HCT116 (cell line): ENCODE data around the gene ADD3. TPM values are rescaled to one million over a fixed set of nuclear protein-coding genes. Genes with fewer than 3 reads are reported as not detected.

Source experiments
- ATAC-seq: fragments of 200-7000 bp; cut with Tn5 transposase; 2 replicates; pipeline ENCODE4 v1.9.1; 2020; ENCODE audit warnings: mild to moderate bottlenecking, moderate library complexity
- BruUV-seq: library from RNA; stranded (reverse); fragments of 400-500 nt; replicated peaks from 2 replicates; lab custom pipeline; 2021; lab: Mats Ljungman, UMichigan
- CTCF ChIA-PET: fragments of 300-600 bp; sonication (Branson Sonifier 250); formaldehyde crosslinking; loops from one replicate; lab custom pipeline; 2021; ENCODE audit warnings: antibody characterized with exemption; lab: Charles Lee
- POLR2A ChIA-PET: fragments of 300-600, 350-600 bp; sonication (Branson Sonifier 250); formaldehyde crosslinking; loops from one replicate; lab custom pipeline; 2021; ENCODE audit warnings: antibody characterized with exemption; lab: Charles Lee
- RAD21 ChIA-PET, 2 experiments: fragments of 300-600 bp; sonication (Branson Sonifier 250); formaldehyde crosslinking; loops; one replicate each; lab custom pipeline; 2023; ENCODE audit warnings: low total read pairs in 2 of 2; ENCODE audit not compliant: uncharacterized antibody in 2 of 2, unreplicated experiment in 2 of 2, low non-redundant PET in 1 of 2; lab: Charles Lee
- DNase-seq: peaks from one replicate; pipeline ENCODE4 v3.0.0-alpha.2; 2010; ENCODE audit warnings: low read depth, low spot score
- H2AFZ ChIP-seq: fragments of 200-600 bp; shearing (Covaris generic), sonication (generic); 2 replicates; pipeline ENCODE4 v1.6.1; 2017; ENCODE audit warnings: low read depth, mixed run types, mixed read lengths, antibody characterized with exemption, low read length; ENCODE audit not compliant: poor library complexity, severe bottlenecking
- H3K27ac ChIP-seq: 2 replicates; pipeline ENCODE4 v1.5.1; 2012; ENCODE audit warnings: low read depth, low read length
- H3K27me3 ChIP-seq: fragments of 200-600 bp; sonication (generic); 2 replicates; pipeline ENCODE4 v1.6.1; 2016; ENCODE audit warnings: mixed run types, low read length, mixed read lengths; ENCODE audit not compliant: insufficient read depth
- H3K36me3 ChIP-seq, 2 experiments: fragments of 200-500 bp in 1 of 2; fragments of 200-600 bp in 1 of 2; sonication (Bioruptor generic) in 1 of 2; sonication (generic) in 1 of 2; 2 replicates each; pipeline versions ENCODE4 v1.5.1 to v1.6.1; 2014 to 2016; ENCODE audit warnings: low read length in 2 of 2, inconsistent platforms in 1 of 2, mixed read lengths in 1 of 2, mixed run types in 1 of 2; ENCODE audit not compliant: insufficient read depth in 2 of 2, control insufficient read depth in 1 of 2
- H3K4me1 ChIP-seq, 2 experiments: fragments of 200-600 bp in 1 of 2; sonication (generic) in 1 of 2; 2 replicates each; pipeline versions ENCODE4 v1.5.1 to v1.6.1; 2012 to 2017; ENCODE audit warnings: low read length in 2 of 2, inconsistent platforms in 1 of 2, mild to moderate bottlenecking in 1 of 2, mixed read lengths in 1 of 2, mixed run types in 1 of 2, moderate library complexity in 1 of 2; ENCODE audit not compliant: insufficient read depth in 2 of 2, control insufficient read depth in 1 of 2
- H3K4me2 ChIP-seq: fragments of 200-600 bp; sonication (generic); 2 replicates; pipeline ENCODE4 v1.6.1; 2017; ENCODE audit warnings: mixed run types, low read length, mixed read lengths
- H3K4me3 ChIP-seq, 2 experiments: fragments of 200-600 bp in 1 of 2; sonication (generic) in 1 of 2; replicated peaks in 1 of 2; 2 replicates each; pipeline ENCODE4 v1.5.1; 2011 to 2016; ENCODE audit warnings: low read length in 2 of 2, control low read depth in 1 of 2, low read depth in 1 of 2, mild to moderate bottlenecking in 1 of 2, mixed read lengths in 1 of 2, mixed run types in 1 of 2
- H3K79me2 ChIP-seq: fragments of 200-600 bp; sonication (generic); 2 replicates; pipeline ENCODE4 v1.6.1; 2017; ENCODE audit warnings: mild to moderate bottlenecking, mixed run types, low read length, moderate library complexity, mixed read lengths; ENCODE audit not compliant: insufficient read depth
- H3K9ac ChIP-seq: fragments of 200-600 bp; sonication (generic); 2 replicates; pipeline ENCODE4 v1.6.1; 2016; ENCODE audit warnings: low read length, mixed read lengths
- H3K9me2 ChIP-seq: fragments of 200-600 bp; sonication (generic), shearing (Covaris generic); 2 replicates; pipeline ENCODE4 v1.6.1; 2017; ENCODE audit warnings: mixed run types, mild to moderate bottlenecking, moderate library complexity; ENCODE audit not compliant: insufficient read depth
- H3K9me3 ChIP-seq, 2 experiments: fragments of 200-500 bp in 1 of 2; fragments of 200-600 bp in 1 of 2; sonication (Bioruptor generic) in 1 of 2; sonication (generic) in 1 of 2; 2 replicates each; pipeline ENCODE4 v1.6.1; 2014 to 2017; ENCODE audit warnings: low read length in 2 of 2, mixed read lengths in 2 of 2, inconsistent platforms in 1 of 2, low read depth in 1 of 2, mild to moderate bottlenecking in 1 of 2, mixed run types in 1 of 2, moderate library complexity in 1 of 2; ENCODE audit not compliant: control insufficient read depth in 1 of 2, insufficient read depth in 1 of 2
- H4K20me1 ChIP-seq: fragments of 200-600 bp; sonication (generic), shearing (Covaris generic); 2 replicates; pipeline ENCODE4 v1.6.1; 2017; ENCODE audit warnings: mixed run types, mild to moderate bottlenecking, moderate library complexity; ENCODE audit not compliant: insufficient read depth
- EGR1 ChIP-seq: IDR thresholded peaks from 2 replicates; pipeline ENCODE4 v1.6.1; 2012; ENCODE audit warnings: low read depth
- ZBTB33 ChIP-seq: IDR thresholded peaks from 2 replicates; pipeline ENCODE4 v1.6.1; 2011; ENCODE audit warnings: mild to moderate bottlenecking, low read length, moderate library complexity; ENCODE audit not compliant: insufficient replicate concordance; ENCODE audit errors: extremely low read depth
- ZNF274 ChIP-seq: fragments of 200-500 bp; sonication (Bioruptor generic); IDR thresholded peaks from 2 replicates; pipeline ENCODE4 v1.6.1; 2014; ENCODE audit warnings: mild to moderate bottlenecking, low read depth, low read length, inconsistent platforms
- intact Hi-C: fragments of 100-400 bp; cut with micrococcal nuclease; formaldehyde crosslinking; loops from 2 replicates; pipeline ENCODE4 v1.10.0; 2022
- total RNA-seq: library from RNA; stranded (reverse); gene quantifications from one replicate; pipeline ENCODE4 v1.2.1, GENCODE V29; 2021; ENCODE audit not compliant: unreplicated experiment
- TF ChIP-seq, protein P1 (sequence below): IDR thresholded peaks from 2 replicates; pipeline ENCODE4 v1.6.1; 2012

The ADD3 gene
- total RNA-seq, 1 experiment from 2014 or later = 41.1 TPM

- no peaks in the 10 kb centered on the region for H4K20me1 ChIP-seq
- H3K27ac ChIP-seq = no peak overlapping the region
- H2AFZ ChIP-seq = no peak overlapping the region
- POLR2A ChIA-PET = no interaction called here
- no peak for TF ChIP-seq ZNF274
- TF ChIP-seq, protein P1, sequence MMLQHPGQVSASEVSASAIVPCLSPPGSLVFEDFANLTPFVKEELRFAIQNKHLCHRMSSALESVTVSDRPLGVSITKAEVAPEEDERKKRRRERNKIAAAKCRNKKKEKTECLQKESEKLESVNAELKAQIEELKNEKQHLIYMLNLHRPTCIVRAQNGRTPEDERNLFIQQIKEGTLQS = no peak
- TF ChIP-seq, all 23 proteins: peak for 0
- Histone ChIP-seq H3K4me2 (no peak overlapping the region), H3K36me3 (no peaks in the 10 kb centered on the region), H3K27me3 (no peaks in the 10 kb centered on the region), H3K9me3 (no peaks in the 10 kb centered on the region), H3K9me2 (no peaks in the 10 kb centered on the region), H3K9ac (no peak overlapping the region), H3K79me2 (no peaks in the 10 kb centered on the region), H3K4me3 (no peak overlapping the region), H3K4me1 (peaks cover 0 to 4% of the 10 kb centered on the region in 2 experiments; a peak in 1 of 4 replicates)
- ChIA-PET CTCF (interaction anchor here (1.3 kb wide), 1 partner anchor 13 kb away, joined by 5 read pairs; no protein-coding TSS in a partner anchor), RAD21 (no interaction called here)
- DNase-seq (no peak), ATAC-seq (peak; percentile 84)
- intact Hi-C loops = no loop called here
- BruUV-seq = no TSS peak
These were observed 143.7 kb downstream of the ADD3 start for GRCh38 chr10:110151467-110151866.

- ChIA-PET POLR2A (no interaction called here), CTCF (interaction anchor here (1.3 to 2.1 kb wide), 2 partner anchors 14 kb away, joined by 5 to 8 read pairs; no protein-coding TSS in a partner anchor), RAD21 (no interaction called here)
- Histone ChIP-seq H3K9me3 (no peaks in the 10 kb centered on the region), H4K20me1 (no peaks in the 10 kb centered on the region), H3K4me2 (no peak overlapping the region), H2AFZ (no peak overlapping the region), H3K27me3 (no peaks in the 10 kb centered on the region), H3K4me3 (no peak overlapping the region), H3K9ac (no peak overlapping the region), H3K27ac (no peak overlapping the region), H3K36me3 (no peaks in the 10 kb centered on the region), H3K9me2 (no peaks in the 10 kb centered on the region), H3K4me1 (peaks cover 0 to 4% of the 10 kb centered on the region in 2 experiments; a peak in 1 of 4 replicates), H3K79me2 (no peaks in the 10 kb centered on the region)
- no peak for TF ChIP-seq ZBTB33
- TF ChIP-seq EGR1 = no peak
- no TSS peak for BruUV-seq
- ATAC-seq (no peak), DNase-seq (no peak)
- intact Hi-C loops = no loop called here
These were observed 144.2 kb downstream of the ADD3 start for GRCh38 chr10:110151971-110152370.
